AG09319 (cell line): ENCODE measurements around the gene ZNF500.

ENCODE experiments used
- DNase-seq: peaks from one replicate; pipeline ENCODE4 v3.0.0-alpha.2; 2010; ENCODE audit warnings: low read depth; ENCODE audit errors: extremely low read depth
- TF ChIP-seq, protein P1 (sequence below): IDR thresholded peaks from 2 replicates; pipeline ENCODE4 v1.5.1; 2011; ENCODE audit warnings: low read depth, mild to moderate bottlenecking, inconsistent platforms, low read length, moderate library complexity

The ZNF500 gene

GRCh38 chr16:4805231-4805630 lies 38.3 kb upstream of the ZNF500 start:
- DNase-seq: no peak
- TF ChIP-seq, protein P1, sequence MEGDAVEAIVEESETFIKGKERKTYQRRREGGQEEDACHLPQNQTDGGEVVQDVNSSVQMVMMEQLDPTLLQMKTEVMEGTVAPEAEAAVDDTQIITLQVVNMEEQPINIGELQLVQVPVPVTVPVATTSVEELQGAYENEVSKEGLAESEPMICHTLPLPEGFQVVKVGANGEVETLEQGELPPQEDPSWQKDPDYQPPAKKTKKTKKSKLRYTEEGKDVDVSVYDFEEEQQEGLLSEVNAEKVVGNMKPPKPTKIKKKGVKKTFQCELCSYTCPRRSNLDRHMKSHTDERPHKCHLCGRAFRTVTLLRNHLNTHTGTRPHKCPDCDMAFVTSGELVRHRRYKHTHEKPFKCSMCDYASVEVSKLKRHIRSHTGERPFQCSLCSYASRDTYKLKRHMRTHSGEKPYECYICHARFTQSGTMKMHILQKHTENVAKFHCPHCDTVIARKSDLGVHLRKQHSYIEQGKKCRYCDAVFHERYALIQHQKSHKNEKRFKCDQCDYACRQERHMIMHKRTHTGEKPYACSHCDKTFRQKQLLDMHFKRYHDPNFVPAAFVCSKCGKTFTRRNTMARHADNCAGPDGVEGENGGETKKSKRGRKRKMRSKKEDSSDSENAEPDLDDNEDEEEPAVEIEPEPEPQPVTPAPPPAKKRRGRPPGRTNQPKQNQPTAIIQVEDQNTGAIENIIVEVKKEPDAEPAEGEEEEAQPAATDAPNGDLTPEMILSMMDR: no peak

DNA sequence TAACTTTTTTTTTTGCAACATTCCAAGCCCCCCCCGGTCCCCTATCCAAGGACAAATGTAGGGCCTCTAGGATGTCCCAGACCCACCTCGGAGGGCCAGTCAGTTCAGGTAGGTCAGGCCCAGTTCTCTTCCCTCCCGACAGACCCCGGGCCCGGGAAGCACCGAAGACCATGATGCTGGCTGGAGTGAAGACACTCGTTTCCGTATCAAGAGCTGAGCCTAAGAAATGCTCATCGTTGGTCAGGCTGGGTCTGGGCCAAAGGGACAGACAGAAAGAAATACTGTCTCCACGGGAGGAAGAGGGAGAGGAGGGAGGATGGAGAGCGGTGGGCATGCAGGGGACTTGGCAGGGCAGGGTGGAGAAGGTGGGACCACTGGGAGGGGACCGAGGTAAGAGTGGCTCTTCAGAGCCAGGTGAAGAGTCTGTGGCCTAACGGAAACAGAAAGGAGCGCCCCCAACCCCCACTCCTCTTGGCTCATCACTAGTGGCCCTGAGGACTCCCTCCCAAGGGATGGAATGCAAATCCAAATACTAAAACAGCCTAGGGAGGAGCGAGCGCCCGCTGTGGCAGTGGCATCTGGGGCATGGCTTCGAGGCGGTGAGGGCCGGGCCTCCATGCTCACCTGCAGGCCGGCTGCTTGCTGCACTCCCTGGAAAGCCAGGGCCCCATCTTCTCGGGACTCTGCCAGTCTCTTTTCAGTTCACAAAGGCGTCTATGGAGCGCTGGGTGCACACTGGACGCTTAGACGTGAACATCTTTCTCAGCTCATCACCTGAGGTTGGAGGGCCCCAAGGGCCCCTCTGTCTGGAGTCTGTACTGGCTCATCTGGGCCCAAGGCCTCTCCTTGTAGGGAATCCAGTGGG lies 37.2 kb upstream of the ZNF500 start:
- TF ChIP-seq, protein P1: no peak
- DNase-seq: no peak

DNA sequence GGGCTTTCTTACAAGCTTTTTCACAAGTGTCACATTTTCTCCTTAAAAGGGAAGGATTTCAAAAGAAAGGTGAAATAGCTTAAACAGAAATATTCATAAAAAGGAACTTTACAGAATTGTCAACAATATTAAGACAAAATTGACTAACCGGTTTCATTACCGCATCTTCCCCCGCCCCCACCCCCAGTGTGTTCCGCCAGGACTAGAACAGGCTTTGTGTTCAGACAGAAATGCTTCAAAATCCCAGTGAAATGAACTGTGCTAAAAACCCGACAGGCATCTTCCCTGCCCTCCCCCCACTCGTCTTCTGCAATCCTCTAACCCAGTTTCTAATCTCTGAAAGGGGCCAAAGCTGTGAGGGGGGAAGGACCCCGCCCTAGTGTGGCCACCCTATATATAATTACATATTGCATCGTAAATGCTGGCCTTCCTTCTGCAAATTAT lies 36.5 kb upstream of the ZNF500 start:
- TF ChIP-seq, protein P1: no peak
- no peak for DNase-seq

- DNase-seq: peak; percentile 68
- TF ChIP-seq, protein P1: no peak
These were observed 35.8 kb upstream of the ZNF500 start for GRCh38 chr16:4802659-4803287.

- TF ChIP-seq, protein P1: no peak
- no peak for DNase-seq
These were observed 35.1 kb upstream of the ZNF500 start, which contains the start of gene ROGDI for GRCh38 chr16:4801962-4802658. Gene ROGDI, minus strand, starts transcription at chr16:4802633. Its CDS starts 62 bp downstream, at chr16:4802571.

GRCh38 chr16:4801051-4801961 lies 34.3 kb upstream of the ZNF500 start:
- TF ChIP-seq, protein P1: no peak
- DNase-seq: no peak
